ENCODE measurements around the gene ARID1B.

Gene ARID1B

GRCh38 chr6:157226026-157226625 lies 448.9 kb downstream of the ARID1B start:
- Mint-ChIP-seq H3K27me3 (peaks cover 2% of the 10 kb centered on the region), H3K36me3 (no peaks in the 10 kb centered on the region), H3K9me3 (ENCODE audit: low read depth) (no peaks in the 10 kb centered on the region), H3K27ac (no peak overlapping the region), H3K4me3 (no peak overlapping the region), H3K4me1 (ENCODE audit: low read depth) (peaks cover 33% of the 10 kb centered on the region)

DNA sequence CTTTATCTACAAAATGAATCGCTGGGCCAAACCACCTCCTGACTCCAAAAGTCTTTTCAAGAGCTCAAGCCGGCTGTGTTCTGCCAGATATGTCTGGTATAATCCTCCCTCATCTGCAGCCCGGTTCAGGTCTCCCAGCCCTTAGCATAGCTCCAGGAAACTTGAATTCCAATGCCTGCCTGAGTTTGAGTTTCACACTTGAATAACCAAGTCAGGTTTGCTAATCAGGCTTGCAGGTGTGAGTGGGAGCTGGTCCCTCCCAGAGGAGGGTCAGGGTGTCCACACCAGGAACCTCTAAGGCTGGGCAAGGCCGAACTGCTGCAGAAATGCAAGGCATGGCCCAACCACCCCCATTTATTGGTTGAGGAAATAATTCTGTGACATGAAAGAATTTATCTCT lies 449.6 kb downstream of the ARID1B start:
- H3K4me3 Mint-ChIP-seq: no peak overlapping the region
- no peaks in the 10 kb centered on the region for H3K36me3 Mint-ChIP-seq
- no peaks in the 10 kb centered on the region for H3K9me3 Mint-ChIP-seq (ENCODE audit: low read depth)
- H3K27ac Mint-ChIP-seq: no peak overlapping the region
- peaks cover 2% of the 10 kb centered on the region for H3K27me3 Mint-ChIP-seq
- H3K4me1 Mint-ChIP-seq (ENCODE audit: low read depth): peaks cover 27% of the 10 kb centered on the region

- H3K4me3 Mint-ChIP-seq: no peak overlapping the region
- H3K27ac Mint-ChIP-seq: no peak overlapping the region
These were observed 450.3 kb downstream of the ARID1B start for GRCh38 chr6:157227202-157228166.

DNA sequence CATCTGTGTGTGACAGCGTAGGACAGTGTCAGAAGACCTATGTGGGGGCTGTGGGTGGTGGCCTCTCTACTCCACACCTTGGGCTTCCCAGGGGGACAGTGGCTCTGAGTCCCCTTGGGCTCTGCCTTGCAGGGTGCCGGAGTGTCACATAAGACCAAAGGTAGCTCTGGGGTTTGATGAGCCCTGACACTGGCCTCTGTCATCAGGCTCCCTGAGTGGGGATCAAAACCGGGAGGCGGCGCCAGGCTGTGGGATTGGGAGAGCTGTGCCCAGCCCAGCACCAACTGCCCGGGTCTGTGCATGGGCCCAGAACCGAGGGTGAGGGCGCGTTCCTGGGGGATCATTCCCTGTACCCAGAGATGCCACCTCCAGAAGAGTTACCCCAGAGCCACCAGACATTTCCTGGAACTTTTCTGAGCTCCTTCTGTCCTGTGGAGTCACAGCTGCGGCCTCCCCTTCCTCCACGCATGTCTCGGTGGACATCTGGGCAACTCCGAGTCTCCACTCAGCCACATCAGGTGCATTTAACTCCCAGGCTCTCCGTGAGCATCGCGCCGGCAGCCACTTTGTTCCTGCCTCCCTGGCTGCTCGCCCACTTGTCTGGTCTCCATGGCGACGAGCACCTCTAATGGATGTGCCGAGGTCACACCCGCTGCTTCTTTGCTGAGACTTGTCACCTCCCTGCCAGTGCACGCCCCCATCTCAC lies 451.4 kb downstream of the ARID1B start:
- H3K36me3 Mint-ChIP-seq: no peaks in the 10 kb centered on the region
- no peak overlapping the region for H3K27ac Mint-ChIP-seq
- peaks cover 19% of the 10 kb centered on the region for H3K4me1 Mint-ChIP-seq (ENCODE audit: low read depth)
- H3K4me3 Mint-ChIP-seq: no peak overlapping the region
- H3K9me3 Mint-ChIP-seq (ENCODE audit: low read depth): no peaks in the 10 kb centered on the region
- peaks cover 9% of the 10 kb centered on the region for H3K27me3 Mint-ChIP-seq

More at GRCh38 chr6:157227202-157228166, 450.3 kb downstream of the ARID1B start:
- peaks cover 2% of the 10 kb centered on the region for H3K27me3 Mint-ChIP-seq
- no peaks in the 10 kb centered on the region for H3K9me3 Mint-ChIP-seq (ENCODE audit: low read depth)
- no peaks in the 10 kb centered on the region for H3K36me3 Mint-ChIP-seq
- H3K4me1 Mint-ChIP-seq (ENCODE audit: low read depth): peaks cover 25% of the 10 kb centered on the region

DNA sequence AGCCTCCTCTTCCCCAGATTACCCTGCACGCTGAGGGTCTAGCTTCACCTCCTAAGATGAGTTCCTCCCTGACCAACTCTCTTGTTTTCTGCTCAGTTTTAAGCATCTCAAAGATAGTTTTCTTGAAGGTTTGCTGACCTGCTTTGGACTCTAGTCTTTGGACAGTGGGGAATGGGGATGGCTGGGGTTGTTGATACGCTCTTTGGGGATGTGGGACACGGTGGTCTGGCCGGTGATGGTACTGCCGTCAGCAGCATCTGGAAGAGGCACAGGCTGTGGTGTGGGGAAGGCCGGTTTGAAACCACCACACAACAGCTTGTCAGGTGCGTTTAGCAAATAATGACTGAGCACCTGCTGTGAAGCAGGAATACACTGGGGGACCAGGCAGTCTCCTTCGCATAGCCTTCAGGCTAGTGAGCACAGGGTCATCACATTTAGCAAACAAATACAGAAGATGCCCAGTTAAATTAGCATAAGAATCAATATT lies 452.0 kb downstream of the ARID1B start:
- Mint-ChIP-seq H3K4me3 (no peak overlapping the region), H3K9me3 (ENCODE audit: low read depth) (no peaks in the 10 kb centered on the region), H3K27me3 (peaks cover 12% of the 10 kb centered on the region), H3K27ac (no peak overlapping the region), H3K36me3 (no peaks in the 10 kb centered on the region), H3K4me1 (ENCODE audit: low read depth) (peaks cover 22% of the 10 kb centered on the region)

GRCh38 chr6:157229713-157230112 lies 452.5 kb downstream of the ARID1B start:
- Mint-ChIP-seq H3K4me3 (no peak overlapping the region), H3K27ac (no peak overlapping the region), H3K4me1 (ENCODE audit: low read depth) (peaks cover 25% of the 10 kb centered on the region), H3K36me3 (no peaks in the 10 kb centered on the region), H3K27me3 (peaks cover 14% of the 10 kb centered on the region), H3K9me3 (ENCODE audit: low read depth) (no peaks in the 10 kb centered on the region)

- H3K9me3 Mint-ChIP-seq (ENCODE audit: low read depth): no peaks in the 10 kb centered on the region
- H3K4me1 Mint-ChIP-seq (ENCODE audit: low read depth): peaks cover 35% of the 10 kb centered on the region
- peaks cover 19% of the 10 kb centered on the region for H3K27me3 Mint-ChIP-seq
- no peak overlapping the region for H3K27ac Mint-ChIP-seq
- H3K36me3 Mint-ChIP-seq: no peaks in the 10 kb centered on the region
- no peak overlapping the region for H3K4me3 Mint-ChIP-seq
These were observed 453.7 kb downstream of the ARID1B start for GRCh38 chr6:157230910-157231309.

DNA sequence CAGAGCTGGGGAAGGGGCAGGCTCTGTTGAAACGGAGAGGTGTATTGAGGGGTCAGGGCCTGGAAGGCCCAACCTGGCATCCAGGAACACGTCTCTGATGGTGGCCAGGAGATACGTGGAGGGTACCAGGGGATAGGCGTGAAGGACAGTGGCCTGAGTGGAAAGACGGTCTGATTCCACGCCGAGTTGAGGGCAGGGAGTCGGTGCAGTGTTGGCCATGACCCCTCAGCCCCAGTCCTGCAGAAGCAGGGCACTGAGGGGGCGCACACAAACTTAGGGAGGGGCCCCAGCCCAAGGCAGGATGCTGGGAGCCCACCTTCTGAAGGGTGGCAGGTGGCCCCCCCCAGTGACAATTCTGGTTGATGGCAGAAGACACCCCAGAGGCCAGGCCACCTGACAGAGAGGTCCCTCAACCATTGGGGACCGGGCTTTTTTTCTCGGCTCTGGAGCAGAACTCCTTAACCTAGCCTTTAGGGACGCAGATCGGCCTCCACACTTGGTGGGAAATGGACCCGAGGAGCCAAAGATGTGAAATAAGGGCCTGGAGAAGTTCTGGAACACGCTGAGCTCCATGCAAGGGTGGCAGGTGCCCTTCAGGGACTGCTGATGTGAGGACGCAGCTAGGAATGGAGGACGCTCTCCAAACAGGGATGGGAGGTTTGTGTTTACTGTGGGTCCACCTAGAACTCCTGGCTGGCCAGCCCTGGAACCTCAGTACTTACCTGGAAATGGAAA lies 455.1 kb downstream of the ARID1B start:
- Mint-ChIP-seq H3K9me3 (ENCODE audit: low read depth) (no peaks in the 10 kb centered on the region), H3K4me3 (no peak overlapping the region), H3K27ac (no peak overlapping the region), H3K27me3 (peaks cover 24% of the 10 kb centered on the region), H3K4me1 (ENCODE audit: low read depth) (peaks cover 30% of the 10 kb centered on the region), H3K36me3 (no peaks in the 10 kb centered on the region)

GRCh38 chr6:157233156-157233555 lies 456.0 kb downstream of the ARID1B start:
- Mint-ChIP-seq H3K4me3 (no peak overlapping the region), H3K9me3 (ENCODE audit: low read depth) (peaks cover 2% of the 10 kb centered on the region), H3K4me1 (ENCODE audit: low read depth) (peaks cover 24% of the 10 kb centered on the region), H3K27ac (no peak overlapping the region), H3K36me3 (no peaks in the 10 kb centered on the region), H3K27me3 (peaks cover 25% of the 10 kb centered on the region)

GRCh38 chr6:157233686-157234085 lies 456.5 kb downstream of the ARID1B start:
- H3K36me3 Mint-ChIP-seq: no peaks in the 10 kb centered on the region
- no peak overlapping the region for H3K27ac Mint-ChIP-seq
- no peak overlapping the region for H3K4me3 Mint-ChIP-seq
- peaks cover 25% of the 10 kb centered on the region for H3K27me3 Mint-ChIP-seq
- H3K9me3 Mint-ChIP-seq (ENCODE audit: low read depth): peaks cover 5% of the 10 kb centered on the region
- H3K4me1 Mint-ChIP-seq (ENCODE audit: low read depth): peaks cover 24% of the 10 kb centered on the region

- H3K4me1 Mint-ChIP-seq (ENCODE audit: low read depth): peaks cover 19% of the 10 kb centered on the region
- H3K27me3 Mint-ChIP-seq: peaks cover 25% of the 10 kb centered on the region
- H3K9me3 Mint-ChIP-seq (ENCODE audit: low read depth): peaks cover 5% of the 10 kb centered on the region
- peak overlapping the region; percentile 28 for H3K27ac Mint-ChIP-seq
- peak overlapping the region; percentile 91 for H3K4me3 Mint-ChIP-seq
- H3K36me3 Mint-ChIP-seq: no peaks in the 10 kb centered on the region
These were observed 458.4 kb downstream of the ARID1B start for GRCh38 chr6:157235600-157236039.

DNA sequence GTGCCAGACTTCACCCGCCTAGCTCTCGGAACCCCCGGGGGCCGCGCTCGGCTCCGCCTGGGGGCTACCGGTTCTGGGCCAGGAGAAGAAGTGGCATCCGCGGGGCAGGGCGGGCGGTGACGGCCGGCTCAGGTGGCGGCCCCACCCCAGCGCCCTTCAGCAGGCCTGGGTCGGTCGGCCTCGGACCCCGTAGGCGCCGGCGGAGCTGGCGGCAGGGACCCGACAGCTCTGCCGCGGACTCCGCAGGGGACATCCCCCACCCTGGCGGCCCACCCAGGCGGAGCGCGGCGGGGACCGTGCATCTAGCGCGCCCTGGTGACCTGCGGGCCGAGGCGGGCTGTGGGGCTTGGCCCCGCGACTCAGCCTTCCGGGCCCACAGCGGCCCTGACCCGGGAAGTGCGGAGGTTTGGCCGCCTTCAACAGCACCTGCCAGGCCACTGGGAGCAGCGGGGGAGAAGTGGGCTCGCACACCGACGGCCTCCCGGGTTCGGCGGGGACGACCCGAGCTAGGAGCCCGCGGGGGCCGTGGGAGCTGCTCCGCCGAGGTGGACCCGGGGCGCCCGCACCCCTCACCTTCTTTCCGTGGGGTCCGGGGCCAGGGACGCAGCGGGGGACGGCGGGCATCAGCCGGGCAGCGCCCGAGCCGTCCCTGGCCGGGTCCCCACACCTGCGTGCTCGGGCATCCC lies 459.0 kb downstream of the ARID1B start:
- Mint-ChIP-seq H3K9me3 (ENCODE audit: low read depth) (peaks cover 5% of the 10 kb centered on the region), H3K27ac (no peak overlapping the region), H3K4me1 (ENCODE audit: low read depth) (peaks cover 19% of the 10 kb centered on the region), H3K4me3 (peak overlapping the region; percentile 91), H3K36me3 (no peaks in the 10 kb centered on the region), H3K27me3 (peaks cover 25% of the 10 kb centered on the region)

DNA sequence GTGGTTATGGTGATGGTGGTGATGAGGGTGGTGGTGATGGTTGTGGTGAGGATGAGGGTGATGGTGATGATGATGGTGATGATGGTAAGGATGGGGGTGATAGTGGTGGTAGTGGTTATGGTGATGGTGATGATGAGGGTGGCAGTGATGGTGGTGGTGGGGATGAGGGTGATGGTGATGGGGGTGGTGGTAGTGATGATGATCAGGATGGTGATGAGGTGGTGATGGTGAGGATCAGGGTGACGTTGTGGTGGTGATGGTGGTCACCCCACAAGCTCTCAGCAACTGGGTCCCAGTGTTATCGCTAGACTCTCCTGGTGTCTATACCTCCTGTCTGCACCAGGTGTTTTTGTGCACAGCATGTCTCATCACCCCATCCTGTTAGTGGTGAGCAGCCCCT lies 461.2 kb downstream of the ARID1B start:
- Mint-ChIP-seq H3K4me3 (no peak overlapping the region), H3K4me1 (ENCODE audit: low read depth) (peaks cover 19% of the 10 kb centered on the region), H3K27ac (no peak overlapping the region), H3K27me3 (peaks cover 19% of the 10 kb centered on the region), H3K36me3 (no peaks in the 10 kb centered on the region), H3K9me3 (ENCODE audit: low read depth) (peaks cover 6% of the 10 kb centered on the region)

GRCh38 chr6:157239148-157239547 lies 462.0 kb downstream of the ARID1B start:
- Mint-ChIP-seq H3K9me3 (ENCODE audit: low read depth) (peaks cover 9% of the 10 kb centered on the region), H3K27ac (no peak overlapping the region), H3K4me3 (no peak overlapping the region), H3K4me1 (ENCODE audit: low read depth) (peaks cover 15% of the 10 kb centered on the region), H3K27me3 (peaks cover 15% of the 10 kb centered on the region), H3K36me3 (peaks cover 2% of the 10 kb centered on the region)

Measured in activated naive CD8-positive, alpha-beta T cell (primary cell).